A549 (cell line): ENCODE data around the gene TAB3. TPM values are rescaled to one million over a fixed set of nuclear protein-coding genes. Genes with fewer than 3 reads are reported as not detected.
A peak's percentile ranks its signal among the peaks of the same experiment; 100 is the strongest.

Source experiments
- ATAC-seq, 2 experiments: fragments of 200-7000 bp in 1 of 2; fragments of >200 bp in 1 of 2; cut with Nextera tagmentation in 1 of 2; cut with Tn5 transposase in 1 of 2; 3 replicates each; pipeline versions ENCODE4 v1.8.0 to v1.9.1; 2018 to 2020; ENCODE audit warnings: mild to moderate bottlenecking in 1 of 2, moderate library complexity in 1 of 2
- CTCF ChIA-PET: fragments of 300-600 bp; sonication (Branson Sonifier 250); formaldehyde crosslinking; extraction: SDS; loops from one replicate; lab custom pipeline; 2021; ENCODE audit warnings: antibody characterized with exemption, inconsistent platforms; lab: Yijun Ruan, JAX
- POLR2A ChIA-PET: fragments of 350-600 bp; formaldehyde crosslinking; extraction: SDS; loops from one replicate; lab custom pipeline; 2021; ENCODE audit warnings: antibody characterized with exemption, inconsistent platforms; lab: Yijun Ruan, JAX
- DNase-seq, 2 experiments: peaks; one replicate each; pipeline versions ENCODE4 v3.0.0 to v3.0.0-alpha.2; 2011 to 2016; ENCODE audit warnings: low read depth in 1 of 2, low spot score in 1 of 2
- FAIRE-seq: peaks from 2 replicates; lab custom pipeline; 2011; peaks lifted over from hg19 to GRCh38; lab: Jason Lieb, UNC
- H3K27ac ChIP-seq, 2 experiments: fragments of >200 bp; sonication (Bioruptor Twin); formaldehyde crosslinking; 3 replicates each; pipeline ENCODE4 v1.5.1; 2016 to 2017
- H3K4me1 ChIP-seq: fragments of >200 bp; sonication (Bioruptor Twin); formaldehyde crosslinking; 3 replicates; pipeline ENCODE4 v1.6.1; 2016
- H3K4me2 ChIP-seq: fragments of >200 bp; sonication (Bioruptor Twin); formaldehyde crosslinking; 3 replicates; pipeline ENCODE4 v1.6.1; 2016
- H3K4me3 ChIP-seq: fragments of >200 bp; sonication (Bioruptor Twin); formaldehyde crosslinking; 3 replicates; pipeline ENCODE4 v1.5.1; 2016
- H3K9me3 ChIP-seq: fragments of >200 bp; sonication (Bioruptor Twin); formaldehyde crosslinking; 3 replicates; pipeline ENCODE4 v1.6.1; 2016
- BHLHE40 ChIP-seq: IDR thresholded peaks from 2 replicates; pipeline ENCODE4 v1.6.1; 2012; ENCODE audit warnings: low read depth, low read length, inconsistent platforms
- CBX8 ChIP-seq: fragments of 200-600 bp; sonication (generic); IDR thresholded peaks from 2 replicates; pipeline ENCODE4 v1.6.1; 2016
- CHD2 ChIP-seq: fragments of 150-350 bp; IDR thresholded peaks from 2 replicates; pipeline ENCODE4 v1.6.1; 2014; ENCODE audit warnings: low read length; ENCODE audit not compliant: partially characterized antibody
- CHD4 ChIP-seq: fragments of 200-600 bp; sonication (generic); IDR thresholded peaks from 2 replicates; pipeline ENCODE4 v1.6.1; 2016; ENCODE audit warnings: antibody characterized with exemption, mild to moderate bottlenecking, borderline replicate concordance
- CTCF ChIP-seq: fragments of >200 bp; sonication (Bioruptor Twin); formaldehyde crosslinking; IDR thresholded peaks from 3 replicates; pipeline ENCODE4 v1.5.1; 2016
- E2F6 ChIP-seq: IDR thresholded peaks from 2 replicates; pipeline ENCODE4 v1.6.1; 2012; ENCODE audit warnings: low read depth, borderline replicate concordance
- EP300 ChIP-seq, 2 experiments: fragments of >200 bp; sonication (Bioruptor Twin); formaldehyde crosslinking; IDR thresholded peaks; 2 replicates in 1 of 2; 3 replicates in 1 of 2; pipeline ENCODE4 v1.6.1; 2016 to 2017
- FOXS1 ChIP-seq: fragments of 250-450 bp; sonication (Bioruptor Pico); IDR thresholded peaks from 2 replicates; pipeline ENCODE4 v1.5.0; 2020; ENCODE audit warnings: mild to moderate bottlenecking, moderate library complexity
- GATA3 ChIP-seq: IDR thresholded peaks from 2 replicates; pipeline ENCODE4 v1.6.1; 2012; ENCODE audit warnings: borderline replicate concordance
- HOXA7 ChIP-seq: fragments of 250-450 bp; sonication (Bioruptor Pico); IDR thresholded peaks from 2 replicates; pipeline ENCODE4 v1.5.0; 2020; ENCODE audit warnings: mild to moderate bottlenecking, moderate library complexity
- HOXB13 ChIP-seq: fragments of 250-450 bp; sonication (Bioruptor Pico); IDR thresholded peaks from 2 replicates; pipeline ENCODE4 v1.5.0; 2020; ENCODE audit warnings: low read depth, mild to moderate bottlenecking, moderate library complexity
- HOXB5 ChIP-seq: fragments of 250-450 bp; sonication (Bioruptor Pico); IDR thresholded peaks from 2 replicates; pipeline ENCODE4 v1.5.0; 2020; ENCODE audit warnings: mild to moderate bottlenecking, moderate library complexity
- JUN ChIP-seq, 2 experiments: fragments of >200 bp; sonication (Bioruptor Twin); formaldehyde crosslinking; IDR thresholded peaks; 2 replicates in 1 of 2; 3 replicates in 1 of 2; pipeline ENCODE4 v1.6.1; 2016 to 2017
- JUNB ChIP-seq: fragments of >200 bp; sonication (Bioruptor Twin); formaldehyde crosslinking; IDR thresholded peaks from 2 replicates; pipeline ENCODE4 v1.6.1; 2016
- KDM5A ChIP-seq: fragments of 200-600 bp; sonication (generic); IDR thresholded peaks from 2 replicates; pipeline ENCODE4 v1.6.1; 2016; ENCODE audit warnings: antibody characterized with exemption, mild to moderate bottlenecking
- NR3C1 ChIP-seq: fragments of >200 bp; sonication (Bioruptor Twin); formaldehyde crosslinking; IDR thresholded peaks from 3 replicates; pipeline ENCODE4 v1.6.1; 2017
- POLR2AphosphoS2 ChIP-seq: conservative IDR thresholded peaks from 2 replicates; pipeline ENCODE4 v1.6.1; 2012; ENCODE audit warnings: low read length, improper control_type of control experiment, inconsistent platforms
- RCOR1 ChIP-seq: fragments of 150-350 bp; IDR thresholded peaks from 2 replicates; pipeline ENCODE4 v1.6.1; 2014; ENCODE audit warnings: antibody characterized with exemption, low read length, low read depth
- RNF2 ChIP-seq: fragments of 200-600 bp; sonication (generic); IDR thresholded peaks from 2 replicates; pipeline ENCODE4 v1.6.1; 2016; ENCODE audit warnings: low read depth, mild to moderate bottlenecking, antibody characterized with exemption, moderate library complexity, borderline replicate concordance
- SMC3 ChIP-seq: fragments of >200 bp; sonication (Bioruptor Twin); formaldehyde crosslinking; IDR thresholded peaks from 3 replicates; pipeline ENCODE4 v1.6.1; 2018; ENCODE audit warnings: inconsistent platforms
- TFCP2L1 ChIP-seq: fragments of 250-450 bp; sonication (Bioruptor Pico); IDR thresholded peaks from 2 replicates; pipeline ENCODE4 v1.5.0; 2021; ENCODE audit warnings: mild to moderate bottlenecking
- TP53 ChIP-seq: fragments of 250-450 bp; sonication (Bioruptor Pico); IDR thresholded peaks from 2 replicates; pipeline ENCODE4 v1.5.0; 2021; ENCODE audit warnings: mild to moderate bottlenecking, moderate library complexity
- USF2 ChIP-seq: fragments of 450-650 bp; IDR thresholded peaks from 2 replicates; pipeline ENCODE4 v1.6.1; 2014; ENCODE audit warnings: antibody characterized with exemption
- ZC3H11A ChIP-seq: fragments of 450-650 bp; IDR thresholded peaks from 2 replicates; pipeline ENCODE4 v1.6.1; 2014; ENCODE audit warnings: antibody characterized with exemption, mild to moderate bottlenecking
- ZFP36 ChIP-seq: fragments of 450-650 bp; IDR thresholded peaks from 2 replicates; pipeline ENCODE4 v1.6.1; 2014; ENCODE audit warnings: borderline replicate concordance; ENCODE audit not compliant: partially characterized antibody
- WGBS: methylation state at CpG from one replicate; pipeline ENCODE4 v1.1.6; 2017; ENCODE audit errors: missing lambda C conversion rate; 5-methylcytosine and 5-hydroxymethylcytosine counted together
- polyA plus RNA-seq, 4 experiments: library from polyadenylated mRNA; depleted of rRNA in 3 of 4; stranded (reverse); fragments of >200 nt; fragmentation: RNase III in 1 of 4; extraction: RNeasy Plus Mini Kit Qiagen cat#74134 plus additional on column Dnase treatment in 1 of 4; gene quantifications; 2 replicates in 3 of 4; 3 replicates in 1 of 4; pipeline ENCODE4 v1.2.3, GENCODE V29; 2011 to 2017
- TF ChIP-seq, protein P1 (sequence below): IDR thresholded peaks from 2 replicates; pipeline ENCODE4 v1.6.1; 2012
- TF ChIP-seq, protein P2 (sequence below): fragments of 200-600 bp; sonication (generic); IDR thresholded peaks from 2 replicates; pipeline ENCODE4 v1.6.1; 2016; ENCODE audit warnings: antibody characterized with exemption, mild to moderate bottlenecking, moderate library complexity

Gene TAB3
- polyA plus RNA-seq, 2 of the 4 experiments (the other 2 are of a cell fraction) = 11.2 to 18.6 TPM

GRCh38 chrX:30787012-30787411 is 102.0 kb downstream of the TAB3 start:
- POLR2A ChIA-PET = no interaction called here
- TF ChIP-seq FOXS1 (CRISPR knock-in tag) = no peak
- TF ChIP-seq CHD4 = no peak
- no peak for TF ChIP-seq JUNB
- TF ChIP-seq HOXB13 = no peak
- TF ChIP-seq POLR2AphosphoS2 = no peak
- no peak for TF ChIP-seq EP300 (IDR thresholded peaks at IDR 0.05)
- no peak for TF ChIP-seq TFCP2L1
- no peak for TF ChIP-seq KDM5A
- TF ChIP-seq CTCF = no peak
- TF ChIP-seq HOXA7 (CRISPR knock-in tag) = no peak
- TF ChIP-seq SMC3 = no peak
- TF ChIP-seq, protein P1, sequence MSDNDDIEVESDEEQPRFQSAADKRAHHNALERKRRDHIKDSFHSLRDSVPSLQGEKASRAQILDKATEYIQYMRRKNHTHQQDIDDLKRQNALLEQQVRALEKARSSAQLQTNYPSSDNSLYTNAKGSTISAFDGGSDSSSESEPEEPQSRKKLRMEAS = no peak
- TF ChIP-seq ZC3H11A = no peak
- TF ChIP-seq USF2 = no peak
- TF ChIP-seq ZFP36 = no peak
- FAIRE-seq = no peak
- no peak overlapping the region for H3K4me3 ChIP-seq
- DNase-seq = no peak
- H3K27ac ChIP-seq = no peak overlapping the region
- no peak overlapping the region for H3K4me2 ChIP-seq
- whole genome bisulfite sequencing = 11% methylated on average over 8 of the region's 9 CpGs
- no peaks in the 10 kb centered on the region for H3K4me1 ChIP-seq
- no peak for ATAC-seq
- H3K9me3 ChIP-seq = no peaks in the 10 kb centered on the region
- CTCF ChIA-PET = no interaction called here

GRCh38 chrX:30786374-30786773 is 102.7 kb downstream of the TAB3 start:
- FAIRE-seq (no peak), ATAC-seq (no peak)

GRCh38 chrX:30781711-30782444 is 107.2 kb downstream of the TAB3 start:
- FAIRE-seq = peak; percentile 77
- ATAC-seq = no peak
- CTCF ChIA-PET = interaction anchor here (0.6 kb wide), 1 partner anchor 43 kb away, joined by 3 read pairs; no protein-coding TSS in a partner anchor
- Histone ChIP-seq H3K4me2 (no peak overlapping the region), H3K4me3 (no peak overlapping the region), H3K9me3 (no peaks in the 10 kb centered on the region), H3K27ac (no peak overlapping the region), H3K4me1 (no peaks in the 10 kb centered on the region)
- WGBS = 5% methylated on average over 1 of the region's 1 CpG
- TF ChIP-seq GATA3 = no peak
- no peak for TF ChIP-seq CHD2
- TF ChIP-seq E2F6 = no peak
- TF ChIP-seq, protein P2, sequence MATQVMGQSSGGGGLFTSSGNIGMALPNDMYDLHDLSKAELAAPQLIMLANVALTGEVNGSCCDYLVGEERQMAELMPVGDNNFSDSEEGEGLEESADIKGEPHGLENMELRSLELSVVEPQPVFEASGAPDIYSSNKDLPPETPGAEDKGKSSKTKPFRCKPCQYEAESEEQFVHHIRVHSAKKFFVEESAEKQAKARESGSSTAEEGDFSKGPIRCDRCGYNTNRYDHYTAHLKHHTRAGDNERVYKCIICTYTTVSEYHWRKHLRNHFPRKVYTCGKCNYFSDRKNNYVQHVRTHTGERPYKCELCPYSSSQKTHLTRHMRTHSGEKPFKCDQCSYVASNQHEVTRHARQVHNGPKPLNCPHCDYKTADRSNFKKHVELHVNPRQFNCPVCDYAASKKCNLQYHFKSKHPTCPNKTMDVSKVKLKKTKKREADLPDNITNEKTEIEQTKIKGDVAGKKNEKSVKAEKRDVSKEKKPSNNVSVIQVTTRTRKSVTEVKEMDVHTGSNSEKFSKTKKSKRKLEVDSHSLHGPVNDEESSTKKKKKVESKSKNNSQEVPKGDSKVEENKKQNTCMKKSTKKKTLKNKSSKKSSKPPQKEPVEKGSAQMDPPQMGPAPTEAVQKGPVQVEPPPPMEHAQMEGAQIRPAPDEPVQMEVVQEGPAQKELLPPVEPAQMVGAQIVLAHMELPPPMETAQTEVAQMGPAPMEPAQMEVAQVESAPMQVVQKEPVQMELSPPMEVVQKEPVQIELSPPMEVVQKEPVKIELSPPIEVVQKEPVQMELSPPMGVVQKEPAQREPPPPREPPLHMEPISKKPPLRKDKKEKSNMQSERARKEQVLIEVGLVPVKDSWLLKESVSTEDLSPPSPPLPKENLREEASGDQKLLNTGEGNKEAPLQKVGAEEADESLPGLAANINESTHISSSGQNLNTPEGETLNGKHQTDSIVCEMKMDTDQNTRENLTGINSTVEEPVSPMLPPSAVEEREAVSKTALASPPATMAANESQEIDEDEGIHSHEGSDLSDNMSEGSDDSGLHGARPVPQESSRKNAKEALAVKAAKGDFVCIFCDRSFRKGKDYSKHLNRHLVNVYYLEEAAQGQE = no peak
- TF ChIP-seq CBX8 = no peak
- TF ChIP-seq RNF2 = no peak
- no peak for TF ChIP-seq TP53 (CRISPR knock-in tag)
- no peak for TF ChIP-seq RCOR1
- no peak for TF ChIP-seq JUN (IDR thresholded peaks at IDR 0.05)
- no peak for TF ChIP-seq NR3C1
- no peak for TF ChIP-seq EP300 (IDR thresholded peaks at IDR 0.05)
- no peak for TF ChIP-seq HOXB5 (CRISPR knock-in tag)
- no peak for TF ChIP-seq ZC3H11A
- DNase-seq = no peak
- POLR2A ChIA-PET = no interaction called here

More at GRCh38 chrX:30786374-30786773, 102.7 kb downstream of the TAB3 start:
- no peak for DNase-seq
- Histone ChIP-seq H3K9me3 (no peaks in the 10 kb centered on the region), H3K27ac (no peak overlapping the region), H3K4me3 (no peak overlapping the region), H3K4me1 (no peaks in the 10 kb centered on the region), H3K4me2 (no peak overlapping the region)
- TF ChIP-seq CHD2 (no peak), BHLHE40 (no peak)
- POLR2A ChIA-PET = no interaction called here
- CTCF ChIA-PET = no interaction called here
